Stimulated activated CD8-positive, alpha-beta memory T cell treated with anti-CD3 and anti-CD28 coated beads, Interleukin-12 subunit alpha, Interleukin-12 subunit beta, amount 100 ng/mL, for 1 hour (primary cell): ENCODE data around the gene ERBB4.
"Not testable (repeated sequence)": the region's sequence is repeated elsewhere in the genome, so short reads cannot be mapped to it uniquely, and the experiment has no call there.

ENCODE experiments used
- DNase-seq: peaks from one replicate; pipeline ENCODE4 v3.0.0-alpha.2; 2020; ENCODE audit warnings: low read depth

Gene ERBB4

DNA sequence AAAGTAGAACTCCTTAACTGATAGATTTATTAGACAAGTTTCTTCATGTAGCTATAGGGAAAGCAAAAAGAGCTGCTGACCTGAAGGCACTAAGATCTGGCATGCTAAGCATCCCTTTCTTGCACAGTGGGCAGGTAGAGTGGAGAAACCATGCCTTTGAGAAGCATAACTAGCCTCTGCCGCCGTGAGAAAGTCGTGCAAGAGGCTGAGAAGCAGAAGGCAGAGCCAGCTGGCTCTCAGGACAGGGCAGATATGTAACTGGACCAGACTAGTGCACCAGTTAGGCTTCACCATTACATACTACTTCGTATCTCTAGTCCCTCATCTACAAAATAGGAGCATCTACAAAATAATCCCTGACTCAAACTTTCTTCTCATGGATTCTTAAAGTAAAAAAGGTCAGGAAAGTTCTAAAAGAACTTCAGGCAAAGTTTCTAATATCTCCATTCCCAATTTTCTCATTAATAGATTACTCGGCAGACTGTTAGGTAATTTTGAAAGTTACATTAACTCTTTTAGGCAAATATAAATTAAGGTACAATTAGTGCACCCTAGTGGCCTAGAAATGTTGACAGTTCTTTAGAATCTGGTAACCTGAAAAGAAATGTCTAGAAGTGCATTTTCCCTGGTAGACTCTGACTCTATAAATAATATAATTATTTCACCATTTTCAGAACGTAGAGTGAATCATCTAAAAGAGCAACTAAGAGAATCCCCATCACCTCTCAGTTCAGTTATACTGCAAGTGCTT is 10.3 kb downstream of the ERBB4 start:
- DNase-seq, result no peak

DNA sequence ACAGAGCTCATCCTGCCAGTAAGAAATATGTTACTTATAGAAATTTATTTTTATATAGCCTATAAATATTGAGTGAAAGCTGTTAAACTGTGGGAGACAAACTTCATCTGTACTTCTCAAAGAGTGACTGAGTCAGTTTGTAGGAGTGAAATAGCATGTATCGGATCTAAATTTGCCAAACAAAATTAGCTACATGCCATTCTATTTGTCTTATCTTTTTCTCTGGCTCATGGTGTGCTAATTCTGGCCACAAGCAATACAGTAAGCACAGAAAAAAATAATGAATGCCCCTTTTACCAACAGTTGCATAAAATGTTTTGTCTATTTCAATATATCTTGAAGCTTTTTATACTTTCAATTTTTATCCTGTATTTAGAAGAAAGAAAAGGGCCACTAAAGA is 12.5 kb downstream of the ERBB4 start:
- no peak for DNase-seq

DNA sequence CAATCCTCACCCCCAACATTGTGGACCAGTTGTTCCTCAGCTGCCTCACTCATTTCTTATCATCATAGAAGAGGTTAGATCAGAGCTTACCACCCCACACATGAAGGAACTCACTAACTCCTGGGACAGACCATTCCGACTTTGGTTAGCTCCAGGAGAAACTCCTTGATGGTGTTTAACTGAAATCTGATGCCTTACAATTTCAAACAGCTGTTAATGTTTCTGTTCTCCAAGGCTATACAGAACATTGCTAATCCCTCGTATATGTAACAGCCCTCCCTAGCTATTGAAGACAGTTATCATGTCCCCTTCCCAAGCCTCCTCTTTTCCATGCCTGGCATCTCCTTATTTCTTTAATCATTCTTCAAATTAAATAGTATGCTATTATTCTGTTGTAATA is 14.8 kb downstream of the ERBB4 start:
- no peak for DNase-seq

GRCh38 chr2:212520340-212520739 is 18.3 kb downstream of the ERBB4 start:
- no peak for DNase-seq

DNA sequence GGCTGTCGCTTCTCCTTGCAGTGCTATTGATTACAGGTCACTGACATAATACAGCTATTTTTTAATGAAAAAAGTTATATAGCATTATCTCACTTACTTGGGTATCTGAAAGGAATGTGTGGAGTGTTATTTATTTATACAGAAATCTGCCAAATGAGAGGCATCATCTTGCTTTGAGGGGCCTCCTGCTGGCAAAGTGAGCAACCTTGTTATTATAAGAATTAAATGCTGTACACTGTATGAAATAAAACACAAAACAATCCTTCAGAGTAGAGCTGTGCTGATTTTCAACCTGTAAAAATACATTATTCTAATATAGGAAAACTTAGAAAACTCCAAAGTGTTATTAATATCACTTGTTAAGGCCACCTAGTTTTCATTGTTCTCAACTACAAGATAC is 20.9 kb downstream of the ERBB4 start:
- no peak for DNase-seq

- DNase-seq, result no peak
Observed at GRCh38 chr2:212505586-212505985, 33.0 kb downstream of the ERBB4 start.

DNA sequence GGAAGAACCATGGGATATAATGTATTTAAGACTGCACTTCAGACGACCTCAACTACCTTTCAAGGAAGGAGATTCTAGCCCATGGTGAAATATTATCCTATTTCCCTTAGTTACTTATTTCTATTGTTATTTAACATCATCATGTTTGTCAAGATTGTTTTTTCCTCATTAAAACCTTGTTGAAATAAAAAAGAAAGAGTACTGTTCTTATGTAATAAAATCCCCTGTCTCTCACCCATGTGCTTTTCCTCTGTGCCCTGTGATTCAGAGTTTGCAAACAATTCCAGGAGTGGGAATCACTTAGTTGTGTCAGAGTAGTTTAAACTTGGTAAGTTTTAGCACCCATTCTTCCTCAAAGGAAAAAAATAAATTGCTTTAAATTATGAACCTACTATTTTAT is 43.6 kb downstream of the ERBB4 start:
- no peak for DNase-seq

DNA sequence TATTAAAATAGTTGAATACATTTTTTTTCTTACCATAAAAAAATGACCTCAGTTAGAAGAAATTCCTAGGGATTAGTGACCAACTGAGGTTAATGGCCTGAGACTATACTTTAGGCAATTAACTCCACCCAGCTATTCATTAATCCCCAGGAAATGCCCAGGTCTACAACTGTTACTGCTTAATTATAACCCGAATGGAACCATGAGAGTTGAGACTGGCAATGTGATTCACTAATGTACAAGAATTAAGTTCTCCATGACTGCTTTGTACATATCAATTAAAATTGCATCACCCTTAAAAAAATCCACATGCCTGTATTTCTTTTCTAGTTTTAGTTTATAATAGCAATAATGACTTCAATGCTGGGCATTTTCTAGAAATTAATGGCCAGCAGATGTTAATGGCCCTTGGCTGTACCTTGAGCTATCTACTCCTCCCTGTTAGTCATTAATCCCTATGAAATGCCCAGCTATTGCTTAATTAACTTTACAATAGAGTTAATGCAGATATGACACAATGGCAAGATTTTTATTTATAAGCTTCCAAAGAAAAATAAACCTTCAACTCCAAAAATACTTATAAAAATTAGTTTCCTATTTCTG is 44.1 kb downstream of the ERBB4 start:
- DNase-seq, result no peak

- no peak for DNase-seq
Observed at GRCh38 chr2:212489719-212490346, 48.8 kb downstream of the ERBB4 start.

DNA sequence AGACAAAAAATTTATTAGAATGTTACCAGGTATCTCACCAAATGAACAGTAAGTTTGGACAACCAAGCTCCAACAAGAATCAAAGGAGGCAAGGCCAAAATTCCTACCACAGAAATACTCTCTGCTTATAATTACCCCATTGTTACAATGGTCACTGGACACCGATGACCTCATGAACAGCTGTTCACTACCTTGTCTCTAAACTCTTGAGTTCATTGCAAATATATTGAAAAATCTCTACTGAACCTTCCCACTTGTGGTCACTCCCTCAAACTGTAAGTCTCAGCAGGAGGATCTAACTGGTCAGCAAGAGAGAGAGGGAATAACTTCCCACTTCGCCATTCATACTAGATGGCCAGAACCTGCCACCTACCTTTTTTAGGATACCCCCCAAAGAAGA is 50.0 kb downstream of the ERBB4 start:
- no peak for DNase-seq

GRCh38 chr2:212484563-212485080 is 54.0 kb downstream of the ERBB4 start:
- DNase-seq, result no peak

GRCh38 chr2:212480447-212480846 is 58.2 kb downstream of the ERBB4 start:
- no peak for DNase-seq

DNA sequence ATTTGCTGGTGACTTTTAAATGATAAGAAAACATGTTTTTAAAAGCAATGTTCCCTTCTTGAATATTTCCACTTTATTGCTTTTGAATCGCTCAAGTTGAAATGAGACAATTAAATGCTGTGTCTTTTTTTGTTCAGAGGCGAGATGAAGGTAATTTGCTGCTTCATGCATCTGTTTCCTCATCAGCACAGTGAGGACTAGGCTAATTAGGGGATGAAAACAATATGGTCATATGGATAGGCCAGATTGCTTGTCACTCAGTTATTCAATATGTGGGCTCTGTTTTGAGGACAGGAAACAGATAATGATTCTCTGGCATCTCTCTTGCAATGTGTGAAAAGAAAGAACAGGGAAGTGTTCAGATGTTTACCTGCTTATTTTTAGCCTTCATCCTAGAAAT is 61.0 kb downstream of the ERBB4 start:
- DNase-seq, result no peak

DNA sequence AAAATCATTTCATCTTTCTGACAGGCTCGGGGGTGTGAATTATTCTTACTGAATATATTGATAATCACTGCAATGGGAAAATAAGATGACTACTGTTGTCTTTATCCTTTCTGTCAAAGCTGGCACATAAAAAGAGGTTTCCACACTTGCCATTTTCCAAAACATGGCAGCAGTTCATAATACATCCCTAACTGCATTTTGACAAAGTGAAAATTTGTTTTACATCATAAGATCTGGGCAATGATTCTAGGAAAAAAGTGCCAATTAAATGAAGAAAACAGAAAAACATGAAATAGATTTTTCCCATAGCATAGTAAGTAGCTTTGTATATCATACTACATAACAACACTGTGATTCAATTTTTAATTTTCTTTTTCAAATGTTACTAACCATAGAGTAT is 65.4 kb downstream of the ERBB4 start:
- DNase-seq, result no peak

DNA sequence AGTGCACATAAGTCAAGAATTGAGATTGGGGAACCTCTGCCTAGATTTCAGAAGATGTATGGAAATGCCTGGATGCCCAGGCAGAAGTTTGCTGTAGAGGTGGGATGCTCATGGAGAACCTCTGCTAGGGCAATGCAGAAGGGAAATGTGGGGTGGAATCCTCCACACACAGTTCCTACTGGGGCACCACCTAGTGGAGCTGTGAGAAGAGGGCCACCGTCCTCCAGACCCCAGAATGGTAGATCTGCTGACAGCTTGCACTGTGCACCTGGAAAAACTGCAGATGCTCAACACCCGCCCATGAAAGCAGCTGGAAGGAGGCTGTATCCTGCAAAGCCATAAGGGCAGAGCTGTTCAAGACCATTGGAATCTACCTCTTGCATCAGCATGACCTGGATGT is 71.1 kb downstream of the ERBB4 start:
- DNase-seq, result not testable (repeated sequence)

DNA sequence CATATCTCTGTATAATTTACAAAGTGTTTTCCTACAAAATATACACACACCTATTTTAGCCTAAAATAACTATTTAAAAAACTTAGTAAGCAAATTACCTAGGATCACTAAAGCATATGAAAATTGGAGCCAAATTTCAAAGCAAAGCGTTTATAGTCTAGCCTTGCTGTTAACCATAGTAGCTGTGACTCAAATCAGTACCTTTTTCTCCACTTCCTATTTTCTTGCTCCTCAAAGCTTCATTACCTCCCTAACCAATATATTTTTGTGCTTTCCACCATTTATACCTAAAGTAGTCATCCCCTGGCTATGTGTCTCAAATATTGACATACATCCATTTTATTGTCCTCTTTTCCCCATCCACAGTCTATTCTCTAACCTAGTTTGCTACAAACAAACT is 73.1 kb downstream of the ERBB4 start:
- DNase-seq, result no peak

GRCh38 chr2:212461708-212462107 is 76.9 kb downstream of the ERBB4 start:
- not testable (repeated sequence) for DNase-seq

GRCh38 chr2:212454149-212454548 is 84.5 kb downstream of the ERBB4 start:
- no peak for DNase-seq

DNA sequence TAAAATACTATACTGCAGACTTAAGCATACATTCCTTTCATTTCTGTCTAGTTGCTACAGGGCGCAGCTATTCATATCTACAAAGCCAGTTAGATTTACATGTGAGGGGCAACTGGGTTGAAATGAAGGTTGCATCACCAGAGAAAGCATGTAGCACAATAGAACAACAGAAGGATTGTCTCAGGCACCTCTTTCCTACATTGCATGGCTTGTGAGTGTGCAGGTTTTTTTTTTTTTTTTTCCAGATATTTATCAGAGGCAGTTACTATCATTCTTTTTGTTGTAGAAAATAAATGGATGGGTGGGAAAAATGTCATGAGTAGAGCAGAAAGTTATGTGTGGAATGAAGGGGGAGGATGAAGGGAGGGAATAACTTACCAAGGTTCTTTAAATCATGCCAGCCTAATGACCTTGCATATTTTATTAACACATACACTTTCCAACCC is 86.8 kb downstream of the ERBB4 start:
- DNase-seq, result no peak

GRCh38 chr2:212448698-212449097 is 89.9 kb downstream of the ERBB4 start:
- DNase-seq, result no peak

GRCh38 chr2:212441821-212442220 is 96.8 kb downstream of the ERBB4 start:
- DNase-seq, result no peak

GRCh38 chr2:212441141-212441540 is 97.5 kb downstream of the ERBB4 start:
- no peak for DNase-seq
